NCI-H69 (cell line): ENCODE measurements around the gene ACP2.

Experiments
- DNase-seq: peaks from one replicate; lab custom pipeline; 2025; lab: John Stamatoyannopoulos, UW

The ACP2 gene, protein sequence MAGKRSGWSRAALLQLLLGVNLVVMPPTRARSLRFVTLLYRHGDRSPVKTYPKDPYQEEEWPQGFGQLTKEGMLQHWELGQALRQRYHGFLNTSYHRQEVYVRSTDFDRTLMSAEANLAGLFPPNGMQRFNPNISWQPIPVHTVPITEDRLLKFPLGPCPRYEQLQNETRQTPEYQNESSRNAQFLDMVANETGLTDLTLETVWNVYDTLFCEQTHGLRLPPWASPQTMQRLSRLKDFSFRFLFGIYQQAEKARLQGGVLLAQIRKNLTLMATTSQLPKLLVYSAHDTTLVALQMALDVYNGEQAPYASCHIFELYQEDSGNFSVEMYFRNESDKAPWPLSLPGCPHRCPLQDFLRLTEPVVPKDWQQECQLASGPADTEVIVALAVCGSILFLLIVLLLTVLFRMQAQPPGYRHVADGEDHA

DNA sequence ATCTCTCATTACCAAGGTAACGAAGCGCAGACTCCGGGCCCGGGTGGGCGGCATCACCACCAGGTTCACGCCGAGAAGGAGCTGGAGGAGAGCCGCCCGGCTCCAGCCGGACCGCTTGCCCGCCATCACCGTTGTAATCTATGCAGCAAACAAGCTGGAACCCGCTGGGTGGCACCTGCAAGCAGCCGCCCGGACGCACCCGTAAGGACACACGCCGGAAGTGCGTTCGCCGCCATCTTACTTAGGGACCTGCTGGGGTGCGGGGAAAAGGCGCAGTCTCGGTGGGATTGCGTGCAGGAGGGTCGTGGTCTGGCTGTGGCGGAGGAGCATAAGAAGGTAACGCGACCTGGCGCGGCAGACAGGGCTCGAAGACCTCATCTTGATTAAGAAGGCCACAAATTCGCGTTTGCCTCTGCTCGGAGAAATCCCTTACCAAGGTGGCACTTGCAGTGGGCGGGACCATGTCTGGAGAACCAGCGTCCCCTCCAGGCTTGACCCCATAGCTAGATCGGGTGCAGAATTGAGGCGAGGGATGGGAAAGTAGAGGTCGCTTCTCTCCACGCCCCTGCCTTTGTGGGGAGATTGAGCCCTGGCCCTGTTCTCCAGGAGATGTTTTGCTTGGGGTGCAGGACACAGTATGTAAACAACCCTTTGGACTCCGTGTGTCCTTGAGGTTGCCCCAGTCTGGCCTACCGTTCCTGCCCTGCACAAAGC is at the start of gene ACP2:
Gene ACP2, minus strand, starts transcription at position 151 of the 714 bp plus-strand sequence. Its CDS starts 25 bp downstream, at position 126.
- peak; percentile 96 for DNase-seq

DNA sequence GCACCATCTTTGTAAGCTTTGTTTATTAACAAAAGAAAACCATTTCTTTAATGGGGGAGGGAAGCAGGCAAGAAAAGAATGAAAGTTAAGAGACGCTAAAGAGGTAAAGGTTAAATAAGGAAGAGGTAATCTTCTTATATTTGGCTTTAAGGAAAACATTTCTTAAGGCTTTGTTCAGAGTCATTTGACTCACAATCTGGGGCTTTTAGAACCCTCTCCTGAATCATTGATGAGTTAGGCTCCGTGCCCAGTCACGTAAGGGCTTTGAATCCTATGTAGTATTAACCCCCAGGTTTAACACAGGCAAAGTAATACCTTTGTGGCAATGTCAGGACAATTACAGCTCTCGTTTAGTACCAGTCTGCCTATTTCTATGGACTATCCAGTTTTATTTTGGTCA is 47.4 kb upstream of the ACP2 start:
- no peak for DNase-seq

DNA sequence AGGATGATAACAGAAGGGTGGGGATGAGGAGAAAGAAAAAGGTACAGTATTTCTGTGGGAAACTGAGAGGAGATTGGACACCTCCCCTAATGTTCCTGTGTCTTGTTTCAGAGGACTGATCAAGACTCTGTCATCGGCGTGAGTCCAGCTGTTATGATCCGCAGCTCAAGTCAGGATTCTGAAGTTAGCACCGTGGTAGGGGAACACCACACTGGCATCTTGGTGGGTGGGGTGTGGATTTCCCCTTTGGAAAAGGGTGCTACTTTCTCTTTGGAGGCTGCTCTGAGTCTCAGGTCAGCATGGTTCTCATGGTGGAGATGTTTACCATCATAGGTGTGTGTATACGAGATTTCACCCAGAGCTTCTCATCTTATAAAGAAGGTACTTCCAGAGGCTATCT is 46.8 kb upstream of the ACP2 start:
- no peak for DNase-seq

DNA sequence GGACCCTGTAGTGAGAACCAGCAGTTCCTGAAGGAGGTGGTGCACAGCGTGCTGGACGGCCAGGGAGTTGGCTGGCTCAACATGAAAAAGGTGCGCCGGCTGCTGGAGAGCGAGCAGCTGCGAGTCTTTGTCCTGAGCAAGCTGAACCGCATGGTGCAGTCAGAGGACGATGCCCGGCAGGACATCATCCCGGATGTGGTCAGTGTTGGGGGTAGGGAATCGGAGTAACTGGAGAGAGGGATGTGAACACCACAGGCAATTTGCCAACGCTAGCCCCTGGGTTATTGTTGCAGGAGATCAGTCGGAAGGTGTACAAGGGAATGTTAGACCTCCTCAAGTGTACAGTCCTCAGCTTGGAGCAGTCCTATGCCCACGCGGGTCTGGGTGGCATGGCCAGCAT is 41.2 kb upstream of the ACP2 start:
- no peak for DNase-seq

DNA sequence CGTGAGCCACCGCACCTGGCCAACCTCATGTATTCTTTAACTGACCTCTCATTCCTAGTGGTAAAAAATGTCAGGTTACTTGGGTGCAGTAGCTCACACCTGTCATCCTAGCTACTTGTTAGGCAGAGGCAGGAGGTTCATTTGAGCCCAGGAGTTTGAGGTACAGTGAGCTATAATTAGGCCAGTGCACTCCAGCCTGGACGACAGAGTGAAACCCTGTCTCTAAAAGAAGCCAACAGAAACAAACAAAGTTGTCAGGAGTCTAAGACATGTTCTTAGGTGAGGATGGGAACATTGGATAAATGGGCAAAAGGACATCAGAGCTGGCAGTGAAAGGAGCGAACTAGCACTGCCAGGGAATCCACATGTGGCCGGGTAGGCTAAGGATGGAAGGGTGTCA is 39.5 kb upstream of the ACP2 start:
- DNase-seq = no peak

DNA sequence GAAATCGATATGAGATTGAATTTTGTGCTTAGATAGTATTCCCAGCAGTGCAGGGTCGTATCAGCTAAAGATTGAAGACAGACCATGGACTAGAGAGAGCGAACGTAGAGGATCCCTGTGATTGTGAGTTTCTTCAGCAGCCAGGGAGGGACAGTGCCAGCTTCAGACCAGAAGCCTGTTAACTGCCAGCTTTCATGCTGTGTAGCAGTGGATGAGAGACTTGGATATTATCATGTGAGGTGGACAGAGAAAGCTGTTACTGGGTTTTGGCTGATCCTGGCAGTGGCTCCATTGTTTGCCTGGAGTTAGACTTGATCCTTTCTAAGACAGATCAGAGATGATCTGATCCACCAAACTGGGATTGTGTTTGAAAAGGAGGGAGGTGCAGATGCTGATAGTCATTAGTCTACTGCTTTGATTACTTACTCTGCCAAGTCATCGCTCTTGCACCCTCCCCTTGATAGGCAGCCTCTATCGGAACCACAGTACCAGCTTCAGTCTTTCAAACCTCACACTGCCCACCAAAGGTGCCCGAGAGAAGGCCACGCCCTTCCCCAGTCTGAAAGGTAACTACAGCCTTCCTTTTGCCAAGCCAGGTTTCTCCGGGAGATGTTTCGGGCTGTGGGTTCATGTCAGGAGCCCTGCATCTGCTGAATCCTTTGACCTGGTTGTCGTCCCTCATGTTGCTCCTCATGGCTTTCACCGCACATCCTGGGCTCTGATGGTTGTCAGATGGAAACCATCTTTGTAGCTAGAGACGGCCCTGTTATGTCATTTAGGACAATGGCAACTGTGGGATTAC is 37.6 kb upstream of the ACP2 start:
- DNase-seq = no peak

DNA sequence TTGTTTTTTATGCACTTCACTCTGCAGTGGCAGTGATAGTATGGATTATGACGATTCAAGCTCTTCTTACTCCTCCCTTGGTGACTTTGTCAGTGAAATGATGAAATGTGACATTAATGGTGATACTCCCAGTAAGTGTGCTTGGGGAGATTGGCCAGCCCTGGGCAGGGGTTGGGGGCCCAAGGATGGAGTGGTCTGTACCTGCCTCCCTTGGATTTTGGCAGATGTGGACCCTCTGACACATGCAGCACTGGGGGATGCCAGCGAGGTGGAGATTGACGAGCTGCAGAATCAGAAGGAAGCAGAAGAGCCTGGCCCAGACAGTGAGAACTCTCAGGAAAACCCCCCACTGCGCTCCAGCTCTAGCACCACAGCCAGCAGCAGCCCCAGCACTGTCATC is 35.5 kb upstream of the ACP2 start:
- no peak for DNase-seq

DNA sequence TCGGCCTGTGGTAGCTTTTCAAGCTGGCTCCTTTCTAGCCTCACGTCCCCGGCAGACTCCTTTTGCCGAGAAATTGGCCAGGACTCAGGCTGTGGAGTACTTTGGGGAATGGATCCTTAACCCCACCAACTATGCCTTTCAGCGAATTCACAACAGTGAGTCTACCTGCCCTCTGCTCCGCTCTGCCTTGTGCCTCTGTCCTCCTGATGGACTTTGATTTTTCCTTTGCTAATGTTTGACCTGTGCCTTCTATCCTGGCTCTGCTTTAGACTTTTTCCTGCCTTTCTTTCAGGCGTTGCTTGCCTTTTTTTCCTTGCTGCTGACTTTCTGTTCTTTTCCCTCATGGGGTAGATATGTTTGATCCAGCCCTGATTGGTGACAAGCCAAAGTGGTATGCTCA is 33.8 kb upstream of the ACP2 start:
- no peak for DNase-seq

DNA sequence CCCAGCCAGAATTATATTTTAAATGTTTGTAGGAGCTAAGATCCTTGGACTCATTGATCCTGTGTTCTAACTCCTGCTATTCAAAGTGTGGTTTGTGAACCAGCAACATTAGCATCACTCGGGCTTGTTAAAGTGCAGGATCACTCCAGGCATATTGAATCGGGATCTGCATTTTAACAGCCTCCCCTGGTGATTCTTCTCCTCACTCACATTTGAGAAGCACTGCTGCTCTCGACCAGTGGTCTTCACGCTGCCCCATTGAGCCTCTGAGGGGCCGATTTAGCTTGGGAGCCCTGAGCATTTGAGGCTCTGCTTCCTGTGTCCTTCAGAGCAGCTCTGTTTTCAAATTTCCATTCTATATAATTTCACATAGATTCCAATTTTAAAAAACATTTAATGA is 32.2 kb upstream of the ACP2 start:
- no peak for DNase-seq

DNA sequence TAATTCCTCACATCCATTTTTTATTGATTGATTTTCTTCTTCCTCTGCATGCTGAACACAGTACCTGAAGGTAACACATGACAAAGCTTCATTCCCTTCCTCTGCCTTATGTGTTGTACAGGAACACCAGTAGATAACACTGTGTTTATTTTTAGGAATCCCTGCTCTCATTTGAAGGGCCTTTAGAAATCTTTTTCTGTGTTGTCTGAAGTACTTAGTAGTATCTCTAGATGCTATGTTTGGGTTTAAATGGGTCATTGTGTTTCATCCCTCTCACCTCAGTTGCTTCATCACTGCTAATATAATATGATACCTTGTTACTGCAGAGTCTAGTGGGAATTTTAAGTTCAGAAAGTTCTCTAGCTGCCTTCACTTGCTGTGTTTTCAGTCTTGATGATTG is 31.5 kb upstream of the ACP2 start:
- DNase-seq = no peak

DNA sequence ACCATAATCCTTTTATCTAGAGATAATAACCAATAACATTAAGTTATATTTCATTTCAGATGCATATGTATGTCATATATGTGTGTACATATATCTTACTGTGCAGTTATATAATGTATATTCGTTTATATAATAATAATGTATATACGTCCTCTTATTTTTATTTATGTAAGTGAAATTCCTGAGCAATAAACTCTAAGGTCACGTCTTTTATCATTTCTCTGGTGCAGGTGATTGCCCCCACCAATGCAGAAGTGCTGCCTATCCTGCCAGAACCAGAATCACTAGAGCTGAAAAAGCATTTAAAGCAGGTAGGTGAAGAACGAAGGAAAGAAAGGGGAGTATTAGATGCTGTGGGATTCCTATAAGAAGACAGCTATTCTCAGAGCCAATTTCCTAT is 30.2 kb upstream of the ACP2 start:
- no peak for DNase-seq

DNA sequence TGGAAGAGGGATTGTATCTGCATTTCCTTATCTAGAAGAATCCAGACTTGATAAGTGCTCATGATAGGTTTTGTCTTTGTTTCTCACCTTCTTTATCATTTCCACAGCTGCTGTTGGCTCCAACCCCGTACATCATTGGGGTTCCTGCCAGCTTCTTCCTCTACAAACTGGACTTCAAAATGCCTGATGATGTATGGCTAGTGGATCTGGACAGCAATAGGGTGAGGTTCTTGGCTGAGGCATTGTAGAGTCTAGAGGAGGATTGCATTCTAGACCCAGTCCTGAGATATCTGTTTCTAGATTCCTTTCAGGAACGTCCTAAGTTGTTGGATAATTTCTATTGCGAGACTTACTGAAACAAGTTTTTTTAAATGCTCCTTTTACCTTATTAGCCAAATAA is 29.4 kb upstream of the ACP2 start:
- DNase-seq = no peak

DNA sequence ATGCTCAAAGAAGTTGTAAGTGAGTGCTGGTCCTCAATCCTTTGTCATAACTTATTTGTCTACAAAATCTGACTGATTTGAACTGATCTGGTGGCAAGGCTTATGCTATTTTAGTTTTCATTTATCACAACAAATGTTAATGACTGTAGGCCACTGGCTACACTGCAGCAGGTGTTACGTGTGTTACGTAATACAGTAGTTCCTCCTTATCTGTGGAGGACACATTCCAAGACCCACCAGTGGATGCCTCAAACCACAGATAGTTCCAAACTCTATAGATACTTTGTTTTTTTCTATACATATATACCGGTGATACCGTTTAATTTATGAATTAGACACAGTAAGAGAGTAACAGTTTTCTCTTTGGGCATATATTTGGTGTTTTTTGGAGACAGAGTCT is 28.3 kb upstream of the ACP2 start:
- DNase-seq = no peak

DNA sequence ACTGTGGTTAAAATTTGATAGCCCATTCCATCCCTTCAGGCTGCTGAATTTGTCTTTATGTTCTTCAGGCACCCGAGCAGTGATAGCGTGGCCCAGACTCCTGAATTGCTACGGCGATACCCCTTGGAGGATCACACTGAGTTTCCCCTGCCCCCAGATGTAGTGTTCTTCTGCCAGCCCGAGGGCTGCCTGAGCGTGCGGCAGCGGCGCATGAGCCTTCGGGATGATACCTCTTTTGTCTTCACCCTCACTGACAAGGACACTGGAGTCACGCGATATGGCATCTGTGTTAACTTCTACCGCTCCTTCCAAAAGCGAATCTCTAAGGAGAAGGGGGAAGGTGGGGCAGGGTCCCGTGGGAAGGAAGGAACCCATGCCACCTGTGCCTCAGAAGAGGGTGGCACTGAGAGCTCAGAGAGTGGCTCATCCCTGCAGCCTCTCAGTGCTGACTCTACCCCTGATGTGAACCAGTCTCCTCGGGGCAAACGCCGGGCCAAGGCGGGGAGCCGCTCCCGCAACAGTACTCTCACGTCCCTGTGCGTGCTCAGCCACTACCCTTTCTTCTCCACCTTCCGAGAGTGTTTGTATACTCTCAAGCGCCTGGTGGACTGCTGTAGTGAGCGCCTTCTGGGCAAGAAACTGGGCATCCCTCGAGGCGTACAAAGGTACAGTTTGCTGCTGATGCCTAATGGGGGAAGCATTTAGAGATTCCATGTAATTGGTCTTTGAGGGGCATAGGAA is 26.1 kb upstream of the ACP2 start:
- no peak for DNase-seq

DNA sequence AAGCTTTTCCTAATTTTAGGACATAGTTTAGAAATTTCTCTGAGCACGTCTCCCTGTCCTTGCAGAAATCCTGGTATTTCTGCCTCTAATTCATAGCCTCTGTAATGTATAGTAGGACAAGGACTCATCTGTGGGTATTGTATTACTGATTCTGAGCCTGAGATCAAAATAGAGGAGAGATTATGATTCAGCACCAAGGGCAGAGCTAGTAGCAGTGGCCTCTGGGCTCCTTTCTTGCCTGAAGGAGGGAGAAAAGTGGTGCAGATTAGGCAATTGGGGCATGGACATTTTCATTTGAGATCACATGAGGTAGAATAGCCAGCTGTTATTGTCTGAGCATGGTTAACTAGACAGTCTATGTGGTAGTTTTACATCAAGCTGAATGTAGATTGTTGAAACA is 24.1 kb upstream of the ACP2 start:
- no peak for DNase-seq

DNA sequence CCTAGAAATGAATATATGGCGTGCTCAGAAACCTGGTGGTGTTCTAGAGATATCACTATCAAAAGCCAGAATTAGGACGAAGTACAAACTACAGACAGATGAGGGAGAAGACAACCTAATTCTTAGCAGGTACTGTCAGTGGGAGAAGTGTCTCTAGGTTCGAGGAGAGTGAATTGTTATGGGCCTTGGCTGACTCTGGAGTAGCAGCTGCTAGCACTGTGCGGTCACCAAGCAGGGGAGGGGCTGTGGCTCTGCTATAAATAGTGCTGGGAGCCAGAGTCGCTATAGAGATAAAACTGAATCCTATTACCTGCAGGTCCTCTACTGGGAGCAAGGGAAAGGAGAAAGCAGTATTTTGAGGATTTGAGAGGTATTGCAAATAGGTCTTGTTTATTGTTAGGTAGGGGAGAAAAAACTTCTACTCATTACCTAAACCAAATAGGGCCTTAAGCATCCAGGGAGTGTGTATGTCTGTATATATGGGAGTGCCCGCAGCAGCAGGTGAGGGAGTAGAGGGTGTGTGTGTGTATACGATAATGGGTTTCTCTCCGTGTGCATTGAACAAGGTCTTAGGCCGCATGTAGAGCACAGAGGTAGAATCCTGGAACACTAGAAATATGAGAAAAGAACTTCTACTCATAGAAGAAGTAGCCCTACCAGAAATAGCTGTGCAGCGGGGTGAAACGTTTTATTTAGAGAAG is 23.5 kb upstream of the ACP2 start:
- peak; percentile 52 for DNase-seq

DNA sequence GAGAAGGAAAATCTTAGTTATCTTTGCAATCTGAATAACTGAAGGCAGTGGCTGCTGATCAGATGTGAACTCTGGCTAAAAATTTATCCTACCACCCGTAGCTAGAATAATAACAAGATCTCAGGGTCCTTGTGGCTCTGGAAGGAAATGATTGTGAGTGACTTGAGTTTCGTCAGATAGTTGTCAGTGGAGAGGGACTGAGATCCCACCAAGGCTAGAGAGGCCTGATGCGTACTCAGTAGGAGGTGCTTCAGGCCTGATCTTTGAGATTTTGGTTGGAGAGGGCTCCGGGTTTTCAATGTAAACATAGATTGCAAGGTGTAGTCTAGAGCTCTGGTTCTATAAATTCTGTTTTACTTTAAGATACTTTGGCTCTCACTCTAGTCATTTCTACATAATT is 22.7 kb upstream of the ACP2 start:
- DNase-seq = no peak

DNA sequence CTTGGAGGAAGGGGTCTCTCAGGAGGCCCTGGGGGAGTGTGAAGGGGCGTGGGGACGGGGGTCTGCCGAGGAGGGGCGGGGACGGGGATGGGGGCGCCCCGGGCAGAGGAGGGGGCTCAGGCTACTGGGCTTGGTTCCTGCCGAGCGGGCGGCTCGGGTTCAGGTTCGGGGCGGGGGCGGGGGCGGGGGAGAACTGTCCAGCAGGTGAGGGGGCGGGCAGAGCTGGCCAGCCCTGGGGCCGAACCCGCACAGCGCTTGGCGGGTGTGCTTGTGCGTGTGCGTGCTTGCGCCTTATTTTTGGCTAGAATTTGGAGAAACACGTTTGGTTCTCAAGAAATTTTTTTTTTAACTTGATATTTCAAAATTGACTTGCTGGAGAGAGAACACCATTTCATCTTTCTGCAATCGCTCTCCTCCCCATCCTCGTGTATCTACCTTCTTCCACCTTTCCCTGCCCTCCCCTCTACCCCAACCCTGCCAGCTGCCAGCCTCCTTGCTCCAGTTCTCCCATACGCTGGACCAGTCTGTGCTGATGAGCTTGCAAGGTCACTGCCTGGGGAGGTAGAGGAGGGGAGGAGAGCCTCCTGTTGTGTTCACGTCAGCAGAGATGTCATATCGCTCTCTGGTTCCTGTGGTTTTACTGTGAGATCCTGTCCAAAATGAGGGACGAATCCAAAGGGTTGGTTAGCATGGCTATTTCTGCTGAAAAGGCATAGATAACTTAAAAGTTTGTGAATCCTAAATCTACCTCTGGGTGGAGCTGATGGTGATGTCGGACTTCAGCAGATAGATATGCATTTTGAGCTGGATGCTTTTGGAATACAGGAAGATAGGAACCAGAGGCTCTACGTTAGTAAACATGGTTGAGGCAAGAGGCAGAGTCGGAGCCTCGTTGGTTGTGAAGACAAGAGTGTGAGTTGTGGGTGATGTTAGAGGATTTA is 22.0 kb upstream of the ACP2 start:
- peak; percentile 81 for DNase-seq

DNA sequence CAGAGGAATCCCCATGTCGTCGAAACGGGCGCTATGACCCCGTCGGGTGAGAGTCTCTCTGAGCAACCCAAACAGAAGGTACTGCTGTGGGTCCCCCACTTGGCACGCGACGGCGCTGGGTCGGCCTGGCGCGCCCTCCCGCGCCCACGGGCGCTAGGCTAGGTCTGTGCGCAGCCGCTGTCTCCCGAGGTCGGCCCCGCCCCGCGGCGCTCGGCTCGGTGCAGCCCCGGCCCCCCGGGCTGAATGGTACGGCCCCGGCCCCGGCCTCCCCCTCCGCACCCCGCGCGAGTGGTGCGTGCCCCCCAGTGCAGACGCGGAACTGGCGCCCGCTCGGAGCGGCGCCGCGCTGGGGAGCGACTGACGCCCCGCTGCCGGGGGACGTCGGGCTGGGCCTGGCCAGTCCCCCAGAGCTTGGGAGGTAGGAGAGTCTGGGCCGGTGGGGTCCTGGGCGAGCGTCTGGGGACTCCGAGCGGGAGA is 21.3 kb upstream of the ACP2 start, which contains the start of gene MADD:
Gene MADD, plus strand, starts transcription at position 305 of the 477 bp plus-strand sequence.
- DNase-seq = peak; percentile 97
